Fibroblast of lung (primary cell): Measurements from ENCODE around the gene ANKRD65.

ENCODE experiments used
- EZH2 ChIP-seq: IDR thresholded peaks from 2 replicates; pipeline ENCODE4 v1.5.1; 2012; ENCODE audit warnings: low read length, control low read depth, mild to moderate bottlenecking; ENCODE audit errors: missing control alignments
- TF ChIP-seq, protein P1 (sequence below), 2 donors: IDR thresholded peaks in 1 of 2; conservative IDR thresholded peaks in 1 of 2; 1 replicate in 1 of 2; 2 replicates in 1 of 2; pipeline ENCODE4 v1.5.1; 2011 to 2012; ENCODE audit warnings: low read length in 2 of 2, control low read depth in 1 of 2, inconsistent platforms in 1 of 2, low read depth in 1 of 2, mild to moderate bottlenecking in 1 of 2

DNA sequence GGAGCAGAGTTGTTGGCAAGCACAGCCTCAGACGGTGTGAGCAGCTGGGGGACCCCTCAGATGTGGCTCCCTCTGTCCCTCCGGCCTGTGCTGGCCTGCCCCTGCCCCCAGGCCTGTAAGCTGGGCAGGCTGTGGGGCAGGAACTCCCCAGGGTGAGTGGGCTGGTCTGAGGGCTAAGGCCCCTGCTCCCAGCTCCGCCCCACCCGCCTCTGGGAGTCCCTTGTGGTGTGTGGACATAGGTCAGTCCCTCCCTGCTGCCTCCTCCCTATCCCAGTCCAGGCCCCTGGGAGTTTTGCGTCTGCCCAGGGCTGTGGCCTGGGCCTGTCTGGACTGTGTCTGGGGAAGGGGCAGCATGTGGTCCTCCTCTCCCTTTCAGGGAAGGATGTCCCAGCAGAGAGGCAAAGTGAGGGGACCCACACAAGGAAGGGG, 10.8 kb upstream of the ANKRD65 start:
- TF ChIP-seq, protein P1, sequence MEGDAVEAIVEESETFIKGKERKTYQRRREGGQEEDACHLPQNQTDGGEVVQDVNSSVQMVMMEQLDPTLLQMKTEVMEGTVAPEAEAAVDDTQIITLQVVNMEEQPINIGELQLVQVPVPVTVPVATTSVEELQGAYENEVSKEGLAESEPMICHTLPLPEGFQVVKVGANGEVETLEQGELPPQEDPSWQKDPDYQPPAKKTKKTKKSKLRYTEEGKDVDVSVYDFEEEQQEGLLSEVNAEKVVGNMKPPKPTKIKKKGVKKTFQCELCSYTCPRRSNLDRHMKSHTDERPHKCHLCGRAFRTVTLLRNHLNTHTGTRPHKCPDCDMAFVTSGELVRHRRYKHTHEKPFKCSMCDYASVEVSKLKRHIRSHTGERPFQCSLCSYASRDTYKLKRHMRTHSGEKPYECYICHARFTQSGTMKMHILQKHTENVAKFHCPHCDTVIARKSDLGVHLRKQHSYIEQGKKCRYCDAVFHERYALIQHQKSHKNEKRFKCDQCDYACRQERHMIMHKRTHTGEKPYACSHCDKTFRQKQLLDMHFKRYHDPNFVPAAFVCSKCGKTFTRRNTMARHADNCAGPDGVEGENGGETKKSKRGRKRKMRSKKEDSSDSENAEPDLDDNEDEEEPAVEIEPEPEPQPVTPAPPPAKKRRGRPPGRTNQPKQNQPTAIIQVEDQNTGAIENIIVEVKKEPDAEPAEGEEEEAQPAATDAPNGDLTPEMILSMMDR (conservative IDR thresholded peaks at IDR 0.05 in 1 of 2, IDR thresholded peaks at IDR 0.05 in 1 of 2; ENCODE audit: low read depth in 1 of 2, low read length in 2 of 2) = no peak
- TF ChIP-seq EZH2 = no peak
